ACC112 (cell line): ENCODE results near the gene FNDC10.

ENCODE experiments used
- H2AFZ ChIP-seq: fragments of 200-600 bp; sonication (generic); one replicate; pipeline ENCODE4 v1.6.0; 2017; ENCODE audit warnings: antibody characterized with exemption, low read length; ENCODE audit not compliant: unreplicated experiment
- H3K27ac ChIP-seq: fragments of 200-600 bp; sonication (generic); 2 replicates; pipeline ENCODE4 v1.5.1; 2014; ENCODE audit warnings: low read depth, mild to moderate bottlenecking, antibody characterized with exemption, low read length, moderate library complexity
- H3K27me3 ChIP-seq: fragments of 200-600 bp; sonication (generic); 2 replicates; pipeline ENCODE4 v1.6.1; 2014; ENCODE audit warnings: mild to moderate bottlenecking, antibody characterized with exemption, low read length, moderate library complexity, mixed read lengths; ENCODE audit not compliant: insufficient read depth
- H3K36me3 ChIP-seq: fragments of 200-600 bp; sonication (generic); 2 replicates; pipeline ENCODE4 v1.6.1; 2016; ENCODE audit warnings: mild to moderate bottlenecking, antibody characterized with exemption, low read length, moderate library complexity, mixed read lengths; ENCODE audit not compliant: insufficient read depth
- H3K4me1 ChIP-seq: fragments of 200-600 bp; sonication (generic); one replicate; pipeline ENCODE4 v1.6.1; 2016; ENCODE audit warnings: low read length, mixed read lengths; ENCODE audit not compliant: insufficient read depth, unreplicated experiment, control insufficient read depth
- H3K4me3 ChIP-seq: fragments of 200-600 bp; sonication (generic); 2 replicates; pipeline ENCODE4 v1.5.1; 2014; ENCODE audit warnings: mild to moderate bottlenecking, low read depth, low read length
- H3K79me2 ChIP-seq: fragments of 200-600 bp; sonication (generic); one replicate; pipeline ENCODE4 v1.6.0; 2016; ENCODE audit warnings: low read length; ENCODE audit not compliant: control insufficient read depth, unreplicated experiment, insufficient read depth

Gene FNDC10

DNA sequence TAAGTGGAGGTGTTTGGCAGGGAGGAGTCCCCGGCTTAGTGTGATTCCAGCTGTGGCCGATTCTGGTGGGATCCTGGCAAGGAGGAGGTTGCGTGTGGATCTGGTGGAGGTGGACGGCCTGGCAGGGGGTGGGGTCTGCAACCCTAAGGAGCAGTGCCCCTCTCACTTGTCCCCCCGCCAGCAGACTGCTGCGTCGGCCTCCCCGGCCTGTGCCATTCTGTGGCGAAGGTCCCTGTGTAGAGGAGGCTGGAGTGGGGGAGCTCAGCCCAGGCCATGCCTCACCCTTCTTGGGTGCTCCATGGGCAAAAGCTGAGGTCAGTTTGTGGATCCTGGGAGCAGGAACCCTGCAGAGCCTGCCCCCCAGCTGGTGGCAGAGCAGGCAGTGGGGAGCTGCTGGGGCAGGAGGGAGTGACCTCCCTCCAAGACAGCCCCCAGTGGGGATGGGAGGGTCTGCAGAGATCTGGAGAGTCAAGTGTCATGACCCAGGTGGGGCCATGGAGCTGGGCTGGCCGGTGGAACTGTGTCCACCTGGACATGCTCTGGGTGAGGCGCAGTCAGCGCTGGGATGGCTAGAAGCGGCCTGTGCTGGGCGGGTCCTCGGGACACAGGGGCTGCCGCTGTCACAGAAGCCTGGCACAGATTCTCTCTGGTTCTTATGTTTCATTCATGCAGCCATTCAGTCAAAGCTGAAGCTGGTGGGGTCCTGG is 20.7 kb upstream of the FNDC10 start:
- Histone ChIP-seq H3K4me1 (peaks cover 5% of the 10 kb centered on the region), H2AFZ (no peak overlapping the region), H3K36me3 (no peaks in the 10 kb centered on the region), H3K27ac (no peak overlapping the region), H3K27me3 (no peaks in the 10 kb centered on the region), H3K4me3 (no peak overlapping the region), H3K79me2 (peaks cover 7% of the 10 kb centered on the region)

DNA sequence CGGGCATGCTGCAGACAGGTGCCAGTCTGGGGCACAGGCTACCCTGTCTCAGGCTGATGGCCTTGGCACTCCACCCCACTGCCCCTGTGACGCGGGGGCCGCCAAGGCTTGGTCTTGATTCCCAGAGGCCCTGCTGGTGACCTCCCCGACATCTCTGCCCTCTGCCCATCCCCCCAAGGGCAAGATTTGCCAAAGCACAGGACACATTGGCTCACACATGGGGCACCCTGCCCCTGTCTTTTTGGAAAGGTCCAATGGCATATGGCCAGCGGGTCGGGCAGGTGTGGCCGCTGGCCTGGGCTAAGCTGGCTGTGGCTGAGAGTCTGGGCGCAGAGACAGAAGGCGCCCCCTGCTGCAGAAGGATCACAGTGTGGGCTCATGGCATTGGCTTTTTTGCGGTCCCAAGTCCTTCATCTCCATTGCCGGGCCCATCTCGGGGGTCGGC is 20.0 kb upstream of the FNDC10 start:
- H3K36me3 ChIP-seq = no peaks in the 10 kb centered on the region
- H3K79me2 ChIP-seq = peaks cover 7% of the 10 kb centered on the region
- H3K4me1 ChIP-seq = peaks cover 5% of the 10 kb centered on the region
- H2AFZ ChIP-seq = no peak overlapping the region
- H3K27me3 ChIP-seq = no peaks in the 10 kb centered on the region
- H3K27ac ChIP-seq = no peak overlapping the region
- H3K4me3 ChIP-seq = no peak overlapping the region

DNA sequence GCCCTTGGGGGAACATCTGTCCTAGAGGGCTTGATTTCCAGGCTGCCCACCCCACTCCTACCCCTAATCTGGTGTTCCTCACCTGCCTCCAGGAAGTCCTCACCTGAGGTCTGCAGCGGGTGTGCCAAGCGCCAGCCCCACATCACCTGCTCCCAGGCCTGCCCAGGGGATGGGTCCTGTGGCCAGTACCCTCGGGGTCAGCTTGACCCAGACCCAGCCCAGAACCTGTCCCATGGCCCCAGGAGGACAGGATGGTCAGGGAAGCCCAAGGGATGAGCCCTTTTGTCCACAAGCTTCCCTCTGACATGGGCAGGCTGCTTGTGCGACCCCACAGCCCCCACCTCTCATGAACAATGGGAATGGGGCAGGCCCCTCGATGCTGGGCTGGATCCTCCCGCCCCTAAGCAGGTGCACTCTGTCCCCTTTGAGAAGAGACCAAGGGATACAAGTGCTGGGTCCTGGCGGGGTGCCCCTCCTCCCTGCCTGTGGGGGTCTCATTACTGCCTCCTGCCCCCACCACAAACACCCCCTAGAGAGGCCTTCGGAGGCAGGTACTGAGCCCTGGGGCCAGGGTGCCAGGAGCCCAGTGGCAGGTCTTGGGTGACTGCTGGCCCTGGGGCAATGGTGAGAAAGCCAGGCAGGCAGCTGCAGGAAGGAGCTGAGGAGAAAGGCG is 18.6 kb upstream of the FNDC10 start:
- Histone ChIP-seq H3K4me1 (peaks cover 11% of the 10 kb centered on the region), H3K36me3 (no peaks in the 10 kb centered on the region), H3K79me2 (peaks cover 14% of the 10 kb centered on the region), H3K4me3 (no peak overlapping the region), H3K27me3 (no peaks in the 10 kb centered on the region), H3K27ac (no peak overlapping the region), H2AFZ (no peak overlapping the region)

DNA sequence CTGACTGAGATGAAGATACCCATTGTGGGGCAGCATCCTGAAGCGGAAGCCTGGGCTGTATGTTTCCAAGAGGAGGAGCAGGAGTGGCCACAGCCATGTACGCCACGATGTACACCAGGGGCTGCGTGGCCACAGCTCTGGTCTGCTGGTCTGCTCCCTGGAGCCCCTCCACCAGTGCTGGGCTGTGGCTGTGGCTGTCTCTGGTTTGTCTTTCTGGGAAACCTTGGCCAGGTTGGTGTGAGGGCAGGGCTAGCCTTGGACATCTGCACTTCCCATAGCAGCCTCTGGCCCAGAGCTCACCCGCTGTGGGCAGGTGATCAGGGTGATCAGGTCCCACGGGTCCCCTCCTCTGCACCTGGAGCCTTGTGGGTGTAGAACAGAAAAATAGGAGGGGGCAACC is 18.0 kb upstream of the FNDC10 start:
- Histone ChIP-seq H3K27me3 (no peaks in the 10 kb centered on the region), H3K79me2 (peaks cover 16% of the 10 kb centered on the region), H3K27ac (no peak overlapping the region), H3K36me3 (no peaks in the 10 kb centered on the region), H3K4me3 (no peak overlapping the region), H2AFZ (no peak overlapping the region), H3K4me1 (peaks cover 11% of the 10 kb centered on the region)

DNA sequence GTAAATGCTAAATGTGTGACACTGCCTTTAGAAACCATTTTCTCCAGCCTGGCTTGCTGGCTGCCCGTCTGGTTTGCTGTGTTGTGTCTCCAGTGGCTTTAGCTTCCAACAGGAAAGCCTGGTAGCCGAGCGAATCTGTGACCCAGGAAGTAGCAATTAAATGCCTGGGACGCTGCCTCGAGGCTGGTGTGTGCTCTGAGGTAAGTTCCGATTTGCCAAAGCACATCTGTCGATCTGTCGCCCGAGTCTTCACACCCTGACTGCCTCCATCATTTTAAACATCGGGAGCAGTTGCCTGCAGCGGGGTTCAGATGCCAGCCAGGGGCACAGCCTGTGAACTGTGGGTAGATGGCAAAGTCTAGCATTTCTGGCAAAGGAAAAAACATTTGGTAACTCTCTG is 17.6 kb upstream of the FNDC10 start:
- Histone ChIP-seq H3K4me1 (peaks cover 11% of the 10 kb centered on the region), H3K27me3 (no peaks in the 10 kb centered on the region), H3K79me2 (peaks cover 16% of the 10 kb centered on the region), H3K27ac (no peak overlapping the region), H2AFZ (no peak overlapping the region), H3K36me3 (no peaks in the 10 kb centered on the region), H3K4me3 (peak overlapping the region; percentile 95; the same call in 1 of the 2 replicates)

DNA sequence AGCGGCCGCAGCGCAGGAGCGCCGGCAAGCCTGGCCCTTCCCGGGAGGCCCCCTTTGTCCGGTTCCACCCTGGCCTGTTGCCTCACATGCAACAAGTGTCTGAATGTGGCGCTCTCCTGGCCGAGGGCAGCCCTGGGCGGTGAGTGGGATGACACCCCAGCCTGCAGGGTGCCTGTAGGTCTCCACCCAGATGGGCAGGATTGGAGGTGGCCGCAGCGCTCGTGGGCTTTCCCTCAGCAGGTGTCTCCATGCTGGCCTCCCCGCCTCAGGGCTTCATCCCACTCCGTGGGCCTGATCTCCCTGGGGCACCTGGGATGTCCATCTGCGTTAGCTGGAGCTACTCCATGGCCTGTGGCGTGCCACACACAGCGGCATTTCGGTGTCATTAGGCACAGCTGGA is 16.9 kb upstream of the FNDC10 start:
- H3K4me1 ChIP-seq = peaks cover 11% of the 10 kb centered on the region
- no peaks in the 10 kb centered on the region for H3K36me3 ChIP-seq
- H3K4me3 ChIP-seq = peak overlapping the region; percentile 95
- no peak overlapping the region for H3K27ac ChIP-seq
- no peak overlapping the region for H2AFZ ChIP-seq
- no peaks in the 10 kb centered on the region for H3K27me3 ChIP-seq
- H3K79me2 ChIP-seq = peaks cover 16% of the 10 kb centered on the region

DNA sequence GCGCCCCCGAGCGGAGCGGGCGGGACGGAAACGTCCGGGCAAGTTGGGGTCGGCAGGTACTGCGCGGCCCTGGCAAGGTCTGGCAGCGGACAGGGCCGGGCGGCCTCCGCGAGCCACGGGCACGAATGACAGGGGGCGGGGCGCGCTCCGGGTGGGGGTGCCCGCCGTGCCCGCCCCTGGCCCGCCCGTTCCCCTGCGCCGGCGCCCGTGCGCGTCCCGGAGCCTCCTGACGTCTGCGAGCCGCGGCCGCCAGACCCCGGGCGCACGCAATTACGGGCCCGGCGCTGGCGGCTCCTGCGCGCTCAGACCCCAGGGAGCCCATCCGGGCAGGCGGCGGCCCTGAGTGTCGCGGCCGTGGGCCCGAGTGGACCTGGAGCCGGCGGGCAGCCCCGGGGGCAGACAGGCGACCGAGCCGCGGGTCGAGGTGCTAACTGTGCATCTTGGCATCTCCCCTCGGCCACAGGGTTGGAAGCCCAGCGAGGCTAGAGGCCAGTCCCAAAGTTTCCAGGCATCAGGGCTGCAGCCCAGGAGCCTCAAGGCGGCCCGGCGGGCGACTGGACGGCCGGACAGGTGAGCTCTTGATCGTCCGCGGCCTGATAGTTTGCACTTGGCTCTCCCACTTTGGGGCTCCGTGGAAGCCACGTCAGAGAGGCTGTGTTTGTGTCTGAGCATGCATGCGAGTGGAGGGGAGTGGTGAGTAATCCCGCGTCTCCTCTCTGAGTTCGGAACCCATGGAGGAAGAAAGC is 16.3 kb upstream of the FNDC10 start:
- Histone ChIP-seq H3K36me3 (no peaks in the 10 kb centered on the region), H3K79me2 (peaks cover 16% of the 10 kb centered on the region), H2AFZ (peak overlapping the region; percentile 95), H3K27me3 (no peaks in the 10 kb centered on the region), H3K4me1 (peaks cover 11% of the 10 kb centered on the region), H3K27ac (peak overlapping the region; percentile 100; the same call in 1 of the 2 replicates), H3K4me3 (peak overlapping the region; percentile 95)

DNA sequence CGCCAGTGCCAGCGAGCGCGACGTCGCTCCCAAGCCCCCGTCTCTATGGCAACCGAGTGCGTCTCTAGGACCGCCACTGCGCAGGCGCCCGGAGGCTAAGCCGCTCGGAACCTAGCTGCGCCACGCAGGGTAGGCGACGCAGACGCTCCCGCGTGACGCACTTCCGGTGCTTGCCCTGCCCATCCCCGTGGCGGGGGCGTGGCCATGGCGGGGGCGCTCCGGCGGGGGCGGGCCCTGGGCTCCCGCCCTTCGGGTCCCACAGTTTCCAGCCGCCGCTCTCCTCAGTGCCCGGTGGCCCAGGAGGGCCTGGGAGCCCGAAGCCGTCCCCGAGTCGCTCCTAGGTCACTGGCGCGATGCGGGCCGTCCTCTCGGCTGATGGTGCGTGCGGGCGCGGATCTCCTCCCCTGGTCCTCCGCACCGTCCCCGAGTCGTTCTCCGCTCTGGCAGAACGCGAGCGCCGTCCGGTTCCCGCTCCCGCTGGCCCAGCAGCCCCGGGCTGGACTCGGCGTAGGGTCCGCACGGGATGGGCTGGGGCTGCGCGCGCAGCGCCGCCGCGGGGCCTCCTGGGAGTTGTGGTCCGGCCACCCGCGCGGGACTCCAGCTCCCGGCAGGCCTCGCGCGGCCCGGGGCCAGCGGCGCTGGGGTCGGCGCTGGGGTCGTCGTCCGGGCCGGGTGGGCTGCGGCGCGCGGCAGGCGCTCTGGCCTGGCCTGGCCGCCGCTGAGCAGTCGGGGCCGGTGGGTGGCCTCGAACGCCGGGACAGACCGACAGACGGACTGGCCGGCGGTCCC is 15.5 kb upstream of the FNDC10 start, which contains the start of gene MIB2:
TSS of gene MIB2 (plus strand) at position 245 of the 789 bp plus-strand sequence. CDS start 7,953 bp downstream, outside the sequence.
- Histone ChIP-seq H2AFZ (peak within 1 kb of the TSS; percentile 95), H3K4me1 (peaks cover 11% of the 10 kb centered on the region), H3K79me2 (peaks cover 16% of the 10 kb centered on the region), H3K36me3 (no peaks in the 10 kb centered on the region), H3K4me3 (peak within 1 kb of the TSS; percentile 95), H3K27me3 (no peaks in the 10 kb centered on the region), H3K27ac (peak within 1 kb of the TSS; percentile 100)

DNA sequence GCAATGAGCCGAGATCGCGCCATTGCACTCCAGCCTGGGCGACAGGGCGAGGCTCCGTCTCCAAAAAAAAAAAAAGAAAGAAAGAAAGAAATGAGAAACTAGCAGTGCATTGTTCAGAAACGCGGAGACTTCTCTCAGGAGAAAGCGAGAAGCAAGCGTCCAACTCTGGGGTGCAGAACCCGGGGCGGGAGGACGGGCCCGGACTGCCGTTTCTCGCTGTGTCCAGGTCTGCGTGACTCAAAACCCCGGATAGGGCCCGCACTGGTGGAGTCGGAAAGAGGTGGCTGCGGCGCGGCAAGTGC is 15.0 kb upstream of the FNDC10 start:
- H2AFZ ChIP-seq = peak overlapping the region; percentile 17
- peaks cover 16% of the 10 kb centered on the region for H3K79me2 ChIP-seq
- H3K4me3 ChIP-seq = peak overlapping the region; percentile 95
- H3K27ac ChIP-seq = peak overlapping the region; percentile 100
- H3K4me1 ChIP-seq = peaks cover 11% of the 10 kb centered on the region
- no peaks in the 10 kb centered on the region for H3K27me3 ChIP-seq
- H3K36me3 ChIP-seq = no peaks in the 10 kb centered on the region
